Measurements from ENCODE around the gene ATP13A2. TPM values are rescaled to one million over a fixed set of nuclear protein-coding genes. Genes with fewer than 3 reads are reported as not detected.
A peak's percentile ranks its signal among the peaks of the same experiment; 100 is the strongest.

The ATP13A2 gene
- total and polyA plus RNA-seq, 2 donors from 2014 or later = 23.8 to 38.6 TPM

DNA sequence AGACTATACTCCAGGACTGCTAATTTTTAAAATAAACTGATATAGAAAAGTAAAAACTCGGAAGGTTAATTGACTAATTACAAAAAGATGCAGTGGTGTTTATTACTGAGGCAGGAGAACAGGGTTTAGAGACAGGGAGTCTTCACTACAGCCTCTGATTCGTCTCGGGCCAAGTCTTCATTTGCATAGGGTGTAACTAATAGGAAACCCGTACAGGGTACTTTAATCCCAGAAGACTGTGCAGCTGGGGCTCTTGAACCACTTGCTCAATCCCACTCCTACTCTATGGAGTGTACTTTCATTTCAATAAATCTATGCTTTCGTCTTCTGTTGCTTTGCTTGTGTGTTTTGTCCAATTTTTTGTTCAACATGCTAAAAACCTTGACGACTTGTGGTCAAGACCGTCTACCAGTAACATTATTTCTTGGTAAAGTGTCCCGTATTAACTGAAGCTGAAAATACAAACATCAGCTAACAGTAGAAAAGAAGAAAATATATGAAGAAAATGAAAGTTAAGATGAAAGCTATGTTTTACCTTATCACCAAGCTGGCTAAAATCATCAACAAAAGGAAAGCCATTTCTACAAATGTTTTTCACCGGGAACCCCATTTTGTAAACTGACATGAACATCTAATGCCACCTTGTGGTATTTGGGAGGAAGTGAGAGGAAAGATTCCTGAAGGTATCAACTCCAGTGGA is 34.1 kb upstream of the ATP13A2 start:
- Histone ChIP-seq H3K4me1 (ENCODE audit: control insufficient read depth in 2 of 3, insufficient read depth in 2 of 3, low read depth in 1 of 3, low read length in 3 of 3) (peaks cover 0 to 8% (median 2%) of the 10 kb centered on the region in 3 donors), H3K36me3 (ENCODE audit: control insufficient read depth in 2 of 3, insufficient read depth in 3 of 3, low read length in 3 of 3) (peaks cover 7 to 27% (median 13%) of the 10 kb centered on the region in 3 donors), H3K4me3 (ENCODE audit: low read length in 3 of 3) (peak overlapping the region; percentile 3 to 50 (median 48)), H3K9me3 (ENCODE audit: control insufficient read depth in 2 of 3, insufficient read depth in 1 of 3, low read length in 3 of 3) (no peaks in the 10 kb centered on the region), H3K9ac (ENCODE audit: low read length in 3 of 3) (peak overlapping the region in 2 of 3 donors; percentile 53 to 55), H3K27me3 (ENCODE audit: control insufficient read depth, insufficient read depth, low read length) (no peaks in the 10 kb centered on the region), H3K27ac (ENCODE audit: low read depth in 2 of 2, low read length in 2 of 2) (no peak overlapping the region)
- DNase-seq (peak in 2 of 5 donors; percentile 76 to 80), FAIRE-seq (peak; percentile 95)
- intact Hi-C loops (cut with DNase I) = loop anchor here (10.0 kb wide), 1 partner anchor 71 kb away; no protein-coding TSS in a partner anchor
- TF ChIP-seq, protein P1, sequence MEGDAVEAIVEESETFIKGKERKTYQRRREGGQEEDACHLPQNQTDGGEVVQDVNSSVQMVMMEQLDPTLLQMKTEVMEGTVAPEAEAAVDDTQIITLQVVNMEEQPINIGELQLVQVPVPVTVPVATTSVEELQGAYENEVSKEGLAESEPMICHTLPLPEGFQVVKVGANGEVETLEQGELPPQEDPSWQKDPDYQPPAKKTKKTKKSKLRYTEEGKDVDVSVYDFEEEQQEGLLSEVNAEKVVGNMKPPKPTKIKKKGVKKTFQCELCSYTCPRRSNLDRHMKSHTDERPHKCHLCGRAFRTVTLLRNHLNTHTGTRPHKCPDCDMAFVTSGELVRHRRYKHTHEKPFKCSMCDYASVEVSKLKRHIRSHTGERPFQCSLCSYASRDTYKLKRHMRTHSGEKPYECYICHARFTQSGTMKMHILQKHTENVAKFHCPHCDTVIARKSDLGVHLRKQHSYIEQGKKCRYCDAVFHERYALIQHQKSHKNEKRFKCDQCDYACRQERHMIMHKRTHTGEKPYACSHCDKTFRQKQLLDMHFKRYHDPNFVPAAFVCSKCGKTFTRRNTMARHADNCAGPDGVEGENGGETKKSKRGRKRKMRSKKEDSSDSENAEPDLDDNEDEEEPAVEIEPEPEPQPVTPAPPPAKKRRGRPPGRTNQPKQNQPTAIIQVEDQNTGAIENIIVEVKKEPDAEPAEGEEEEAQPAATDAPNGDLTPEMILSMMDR (IDR thresholded peaks at IDR 0.05; ENCODE audit: borderline replicate concordance, extremely low read depth, insufficient read depth) = peak; percentile 80

DNA sequence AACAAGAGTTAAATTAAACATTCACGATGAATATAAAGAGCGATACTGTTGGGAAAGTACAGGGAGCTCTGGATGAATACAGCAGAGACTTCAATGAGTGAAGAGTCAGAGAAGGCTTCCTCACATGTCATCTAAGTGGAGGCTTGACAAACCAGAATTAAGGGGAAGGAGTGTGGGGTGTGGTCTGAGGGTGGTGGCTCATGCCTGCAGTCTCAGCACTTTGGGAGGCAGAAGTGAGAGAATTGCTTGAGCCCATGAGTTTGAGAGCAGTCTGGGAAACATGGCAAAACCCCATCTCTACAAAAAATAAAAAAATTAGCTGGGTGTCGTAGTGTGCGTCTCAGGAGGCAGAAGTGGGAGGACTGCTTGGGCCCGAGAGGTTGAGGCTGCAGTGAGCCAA is 33.4 kb upstream of the ATP13A2 start:
- H3K27me3 ChIP-seq (ENCODE audit: control insufficient read depth, insufficient read depth, low read length) = no peaks in the 10 kb centered on the region
- H3K9ac ChIP-seq (ENCODE audit: low read length in 3 of 3) = no peak overlapping the region
- intact Hi-C loops (cut with DNase I) = loop anchor here (10.0 kb wide), 1 partner anchor 70 kb away; no protein-coding TSS in a partner anchor
- FAIRE-seq (no peak), DNase-seq (no peak)
- H3K27ac ChIP-seq (ENCODE audit: low read depth in 2 of 2, low read length in 2 of 2) = no peak overlapping the region
- peaks cover 0 to 8% (median 2%) of the 10 kb centered on the region in 3 donors for H3K4me1 ChIP-seq (ENCODE audit: control insufficient read depth in 2 of 3, insufficient read depth in 2 of 3, low read depth in 1 of 3, low read length in 3 of 3)
- no peak overlapping the region for H3K4me3 ChIP-seq (ENCODE audit: low read length in 3 of 3)
- H3K36me3 ChIP-seq (ENCODE audit: control insufficient read depth in 2 of 3, insufficient read depth in 3 of 3, low read length in 3 of 3) = peaks cover 7 to 27% (median 13%) of the 10 kb centered on the region in 3 donors
- H3K9me3 ChIP-seq (ENCODE audit: control insufficient read depth in 2 of 3, insufficient read depth in 1 of 3, low read length in 3 of 3) = no peaks in the 10 kb centered on the region
- TF ChIP-seq, protein P1 (IDR thresholded peaks at IDR 0.05; ENCODE audit: borderline replicate concordance, extremely low read depth, insufficient read depth) = no peak

DNA sequence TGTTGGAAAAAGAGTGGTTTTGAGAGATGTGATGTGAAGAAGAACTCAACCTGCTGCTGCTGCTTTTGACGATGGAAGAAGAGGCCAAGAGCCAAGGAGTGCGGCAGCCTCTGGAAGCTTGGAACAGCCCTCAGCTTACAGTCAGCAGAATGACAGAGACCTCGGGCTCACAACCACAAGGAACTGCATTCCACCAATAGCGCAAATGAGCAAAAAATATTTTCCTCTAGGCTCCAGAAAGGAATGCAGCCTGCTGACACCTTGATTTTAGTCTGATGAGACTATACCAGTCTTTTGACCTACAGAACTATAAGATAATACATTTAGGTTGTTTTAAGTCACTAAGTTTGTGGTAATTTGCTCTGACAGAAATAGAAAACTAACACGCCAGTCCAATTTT is 31.9 kb upstream of the ATP13A2 start:
- Histone ChIP-seq H3K36me3 (ENCODE audit: control insufficient read depth in 2 of 3, insufficient read depth in 3 of 3, low read length in 3 of 3) (peaks cover 7 to 23% (median 10%) of the 10 kb centered on the region in 3 donors), H3K4me3 (ENCODE audit: low read length in 3 of 3) (no peak overlapping the region), H3K4me1 (ENCODE audit: control insufficient read depth in 2 of 3, insufficient read depth in 2 of 3, low read depth in 1 of 3, low read length in 3 of 3) (peaks cover 0 to 8% (median 2%) of the 10 kb centered on the region in 3 donors), H3K27me3 (ENCODE audit: control insufficient read depth, insufficient read depth, low read length) (no peaks in the 10 kb centered on the region), H3K9me3 (ENCODE audit: control insufficient read depth in 2 of 3, insufficient read depth in 1 of 3, low read length in 3 of 3) (no peaks in the 10 kb centered on the region), H3K27ac (ENCODE audit: low read depth in 2 of 2, low read length in 2 of 2) (no peak overlapping the region), H3K9ac (ENCODE audit: low read length in 3 of 3) (no peak overlapping the region)
- FAIRE-seq = no peak
- intact Hi-C loops (cut with DNase I) = loop anchor here (10.0 kb wide), 1 partner anchor 69 kb away; no protein-coding TSS in a partner anchor
- TF ChIP-seq, protein P1 (IDR thresholded peaks at IDR 0.05; ENCODE audit: borderline replicate concordance, extremely low read depth, insufficient read depth) = no peak
- DNase-seq = no peak
